Thoracic aorta (tissue), 2 donors: ENCODE data around the gene TPK1. TPM values are rescaled to one million over a fixed set of nuclear protein-coding genes. Genes with fewer than 3 reads are reported as not detected.

Experiments
- ATAC-seq: fragments of 150-250 bp; one replicate; pipeline ENCODE4 v1.8.0; 2017; ENCODE audit warnings: low read depth; ENCODE audit not compliant: insufficient number of reproducible peaks, low FRiP score
- DNase-seq: peaks from one replicate; pipeline ENCODE4 v3.0.0-alpha.2; 2020; ENCODE audit warnings: low spot score
- H3K27ac ChIP-seq, 2 donors: fragments of 200-600 bp; sonication (generic); 1 replicate in 1 of 2; 2 replicates in 1 of 2; pipeline ENCODE4 v1.5.1; 2016; ENCODE audit warnings: mild to moderate bottlenecking in 2 of 2, moderate library complexity in 2 of 2
- H3K27me3 ChIP-seq: fragments of 200-600 bp; sonication (generic); replicated peaks from 2 replicates; pipeline ENCODE4 v1.6.0; 2016; ENCODE audit warnings: mild to moderate bottlenecking; ENCODE audit not compliant: insufficient read depth
- H3K36me3 ChIP-seq: fragments of 200-600 bp; sonication (generic); one replicate; pipeline ENCODE4 v1.5.1; 2016
- H3K4me1 ChIP-seq, 2 donors: fragments of 200-600 bp; sonication (generic); 1 replicate in 1 of 2; 2 replicates in 1 of 2; pipeline versions ENCODE4 v1.5.1 to v1.6.0; 2016; ENCODE audit warnings: low read depth in 2 of 2, mild to moderate bottlenecking in 1 of 2; ENCODE audit not compliant: control insufficient read depth in 1 of 2
- H3K4me3 ChIP-seq: fragments of 200-600 bp; sonication (generic); 2 replicates; pipeline ENCODE4 v1.5.1; 2016; ENCODE audit warnings: mild to moderate bottlenecking
- H3K9me3 ChIP-seq: fragments of 200-600 bp; sonication (generic); 2 replicates; pipeline ENCODE4 v1.5.1; 2016
- CTCF ChIP-seq: fragments of 200-600 bp; sonication (generic); IDR thresholded peaks from one replicate; pipeline ENCODE4 v1.5.1; 2019; ENCODE audit warnings: antibody characterized with exemption
- total RNA-seq, 2 donors: library from RNA; depleted of rRNA; stranded (reverse); fragments of >200 nt; gene quantifications; one replicate each; pipeline versions ENCODE4 v1.1.0 to v1.2.3, GENCODE V29; 2016

Gene TPK1
- total RNA-seq, 2 donors from 2014 or later: 13.3 to 21.2 TPM

DNA sequence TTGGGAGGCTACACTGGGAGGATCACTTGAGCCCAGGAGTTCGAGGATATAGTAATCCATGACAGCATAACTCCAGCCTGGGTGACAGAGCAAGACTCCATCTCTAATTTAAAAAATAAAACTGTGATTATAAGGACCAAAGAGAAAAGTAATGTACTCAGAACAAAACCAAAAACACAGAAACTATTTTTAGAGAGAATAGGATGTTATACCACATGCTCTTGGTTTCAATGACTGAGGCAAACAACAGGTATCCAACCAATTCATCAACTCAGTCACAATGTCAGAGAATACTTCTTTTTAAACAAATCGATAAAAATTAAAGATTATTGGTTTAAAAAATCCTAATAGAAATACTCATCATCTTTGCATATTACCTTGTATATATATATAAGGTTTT is 186.7 kb downstream of the TPK1 start:
- H3K4me1 ChIP-seq: no peaks in the 10 kb centered on the region
- ATAC-seq (no peak), DNase-seq (no peak)
- no peak for TF ChIP-seq CTCF
- H3K27me3 ChIP-seq: no peaks in the 10 kb centered on the region
- no peaks in the 10 kb centered on the region for H3K9me3 ChIP-seq
- no peak overlapping the region for H3K27ac ChIP-seq
- H3K36me3 ChIP-seq: no peaks in the 10 kb centered on the region
- H3K4me3 ChIP-seq: no peak overlapping the region

DNA sequence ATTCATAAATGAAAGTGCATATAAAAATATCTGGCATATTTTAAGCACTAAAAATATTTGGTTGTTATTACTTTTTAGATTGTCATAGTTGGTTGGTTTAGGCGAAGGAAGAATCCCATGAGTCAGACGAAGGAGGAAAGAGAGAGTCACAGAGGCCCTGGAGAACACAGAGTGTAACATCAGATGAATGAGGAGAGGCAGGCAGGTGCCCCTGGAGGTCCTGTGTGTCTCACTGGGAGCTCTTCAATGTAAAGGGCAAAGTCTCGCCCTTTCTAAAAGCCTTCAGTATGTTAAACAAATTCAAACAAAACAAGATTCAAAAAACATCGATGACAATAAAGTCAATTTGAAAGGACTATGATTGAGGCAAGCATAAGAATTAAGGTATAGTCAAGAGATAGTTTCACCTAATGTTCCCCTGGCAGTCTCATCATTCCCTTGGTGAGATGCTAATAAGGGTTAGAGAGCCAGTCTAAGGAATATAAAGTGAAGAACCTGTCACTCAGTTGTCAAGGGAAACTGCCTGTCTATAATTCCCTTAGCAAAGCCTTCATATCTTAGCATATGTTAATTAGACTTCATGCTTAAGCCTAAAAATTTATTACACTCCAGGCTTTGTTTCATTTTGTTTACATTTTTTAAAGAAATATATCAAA is 194.3 kb downstream of the TPK1 start:
- no peak overlapping the region for H3K4me3 ChIP-seq
- no peaks in the 10 kb centered on the region for H3K9me3 ChIP-seq
- ATAC-seq: no peak
- no peak for TF ChIP-seq CTCF
- H3K27me3 ChIP-seq: no peaks in the 10 kb centered on the region
- no peak for DNase-seq
- no peak overlapping the region for H3K27ac ChIP-seq
- no peaks in the 10 kb centered on the region for H3K36me3 ChIP-seq
- H3K4me1 ChIP-seq: peaks cover 9 to 26% of the 10 kb centered on the region in 2 donors

GRCh38 chr7:144632724-144633123 is 203.1 kb downstream of the TPK1 start:
- H3K9me3 ChIP-seq: no peaks in the 10 kb centered on the region
- no peaks in the 10 kb centered on the region for H3K36me3 ChIP-seq
- H3K27me3 ChIP-seq: no peaks in the 10 kb centered on the region
- DNase-seq (no peak), ATAC-seq (no peak)
- no peak for TF ChIP-seq CTCF
- H3K27ac ChIP-seq: no peak overlapping the region
- no peak overlapping the region for H3K4me3 ChIP-seq
- no peaks in the 10 kb centered on the region for H3K4me1 ChIP-seq

DNA sequence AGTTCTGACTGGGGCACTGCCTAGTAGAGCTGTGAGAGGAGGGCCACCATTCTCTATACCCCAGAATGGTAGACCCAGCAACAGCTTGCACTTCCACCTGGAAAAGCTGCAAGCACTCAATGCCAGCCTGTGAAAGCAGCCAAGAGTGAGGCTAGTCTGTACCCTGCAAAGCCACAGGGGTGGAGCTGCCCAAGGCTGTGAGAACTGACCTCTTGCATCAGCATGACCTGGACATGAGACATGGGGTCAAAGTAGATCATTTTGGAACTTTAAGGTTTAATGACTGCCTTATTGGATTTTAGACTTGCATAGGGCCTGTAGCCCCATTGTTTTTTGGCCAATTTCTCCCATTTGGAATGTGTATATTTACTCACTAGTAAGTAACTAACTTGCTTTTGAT is 206.3 kb downstream of the TPK1 start:
- DNase-seq (no peak), ATAC-seq (no peak)
- Histone ChIP-seq H3K27me3 (no peaks in the 10 kb centered on the region), H3K27ac (no peak overlapping the region), H3K4me1 (no peaks in the 10 kb centered on the region), H3K36me3 (no peaks in the 10 kb centered on the region), H3K9me3 (no peaks in the 10 kb centered on the region), H3K4me3 (no peak overlapping the region)
- no peak for TF ChIP-seq CTCF

- H3K36me3 ChIP-seq: no peaks in the 10 kb centered on the region
- no peaks in the 10 kb centered on the region for H3K4me1 ChIP-seq
- no peak overlapping the region for H3K4me3 ChIP-seq
- H3K27ac ChIP-seq: no peak overlapping the region
- ATAC-seq (no peak), DNase-seq (no peak)
- H3K9me3 ChIP-seq: no peaks in the 10 kb centered on the region
- no peaks in the 10 kb centered on the region for H3K27me3 ChIP-seq
- no peak for TF ChIP-seq CTCF
Measured at GRCh38 chr7:144629011-144629410, 206.8 kb downstream of the TPK1 start.
